Astrocyte (in vitro differentiated cells and primary cell): ENCODE results near the gene SMIM20. TPM values are rescaled to one million over a fixed set of nuclear protein-coding genes. Genes with fewer than 3 reads are reported as not detected.

Source experiments
- DNase-seq: peaks from one replicate; pipeline ENCODE4 v3.0.0-alpha.2; 2010; ENCODE audit warnings: low read depth
- FAIRE-seq: peaks from 2 replicates; lab custom pipeline; 2011; peaks lifted over from hg19 to GRCh38; lab: Jason Lieb, UNC
- H2AFZ ChIP-seq: 2 replicates; pipeline ENCODE4 v1.6.0; 2012; ENCODE audit warnings: low read depth, low read length, inconsistent platforms
- H3K27ac ChIP-seq: 2 replicates; pipeline ENCODE4 v1.5.1; 2011; ENCODE audit warnings: low read depth, low read length, inconsistent platforms
- H3K27me3 ChIP-seq: 2 replicates; pipeline ENCODE4 v1.6.0; 2011; ENCODE audit warnings: low read length, inconsistent platforms; ENCODE audit not compliant: insufficient read depth
- H3K36me3 ChIP-seq: 2 replicates; pipeline ENCODE4 v1.5.1; 2011; ENCODE audit warnings: low read length, inconsistent platforms; ENCODE audit not compliant: insufficient read depth
- H3K4me1 ChIP-seq: 2 replicates; pipeline ENCODE4 v1.5.1; 2011; ENCODE audit warnings: low read length, inconsistent platforms; ENCODE audit not compliant: insufficient read depth
- H3K4me2 ChIP-seq: 2 replicates; pipeline ENCODE4 v1.6.0; 2012; ENCODE audit warnings: low read length, inconsistent platforms
- H3K4me3 ChIP-seq: 2 replicates; pipeline ENCODE4 v1.5.1; 2011; ENCODE audit warnings: low read depth, mild to moderate bottlenecking, low read length, inconsistent platforms; ENCODE audit not compliant: insufficient read depth
- H3K79me2 ChIP-seq: 2 replicates; pipeline ENCODE4 v1.6.0; 2012; ENCODE audit warnings: mild to moderate bottlenecking, low read length, inconsistent platforms; ENCODE audit not compliant: insufficient read depth
- H3K9ac ChIP-seq: 2 replicates; pipeline ENCODE4 v1.6.0; 2012; ENCODE audit warnings: mild to moderate bottlenecking, low read length, inconsistent platforms
- H3K9me3 ChIP-seq: 2 replicates; pipeline ENCODE4 v1.5.1; 2012; ENCODE audit warnings: low read depth, mild to moderate bottlenecking, low read length, inconsistent platforms; ENCODE audit not compliant: insufficient read depth
- H4K20me1 ChIP-seq: 2 replicates; pipeline ENCODE4 v1.6.0; 2012; ENCODE audit warnings: low read length, inconsistent platforms; ENCODE audit not compliant: insufficient read depth
- H3K27ac Mint-ChIP-seq: one replicate; pipeline ENCODE4 v1.8.0; 2021; ENCODE audit warnings: mild to moderate bottlenecking, mixed read lengths; ENCODE audit not compliant: unreplicated experiment
- H3K27me3 Mint-ChIP-seq: one replicate; pipeline ENCODE4 v1.8.0; 2021; ENCODE audit warnings: low read depth, mixed read lengths; ENCODE audit not compliant: unreplicated experiment
- H3K36me3 Mint-ChIP-seq: one replicate; pipeline ENCODE4 v1.8.0; 2021; ENCODE audit warnings: low read depth, mixed read lengths; ENCODE audit not compliant: unreplicated experiment
- H3K4me1 Mint-ChIP-seq: one replicate; pipeline ENCODE4 v1.8.0; 2021; ENCODE audit warnings: low read depth, mixed read lengths; ENCODE audit not compliant: unreplicated experiment
- H3K4me3 Mint-ChIP-seq: one replicate; pipeline ENCODE4 v1.8.0; 2021; ENCODE audit warnings: mild to moderate bottlenecking, moderate library complexity, mixed read lengths; ENCODE audit not compliant: unreplicated experiment
- H3K9me3 Mint-ChIP-seq: one replicate; pipeline ENCODE4 v1.8.0; 2021; ENCODE audit warnings: mild to moderate bottlenecking, mixed read lengths; ENCODE audit not compliant: unreplicated experiment
- EZH2 ChIP-seq: IDR thresholded peaks from 2 replicates; pipeline ENCODE4 v1.6.1; 2012; ENCODE audit warnings: mild to moderate bottlenecking, low read length, inconsistent platforms; ENCODE audit not compliant: insufficient read depth
- total RNA-seq: library from RNA; stranded (reverse); gene quantifications from 2 replicates; pipeline ENCODE4 v1.2.1, GENCODE V29; 2021
- TF ChIP-seq, protein P1 (sequence below): IDR thresholded peaks from 2 replicates; pipeline ENCODE4 v1.5.1; 2011; ENCODE audit warnings: low read depth, mild to moderate bottlenecking, inconsistent platforms, low read length, moderate library complexity; ENCODE audit not compliant: insufficient read depth

Gene SMIM20
- total RNA-seq, 1 donor from 2014 or later: 19.4 TPM

DNA sequence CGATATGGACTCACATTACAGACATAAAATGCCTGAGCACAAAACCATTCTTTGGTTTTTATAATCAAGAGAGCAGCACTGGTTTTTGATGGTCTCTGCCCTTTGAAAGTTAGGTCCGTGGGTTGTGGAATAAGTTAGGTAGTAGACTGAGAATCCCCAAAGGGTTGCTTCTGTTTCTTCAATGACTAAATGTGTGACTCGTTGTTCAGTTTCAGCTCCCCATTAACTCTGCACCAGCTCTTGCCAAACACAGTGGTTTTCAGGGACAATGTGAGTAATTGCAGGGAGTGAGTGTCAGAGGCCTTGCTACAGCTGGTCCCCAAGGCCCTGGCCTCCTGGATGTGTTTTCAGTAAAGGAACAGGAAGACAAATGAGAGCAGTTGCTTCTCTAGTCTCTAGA is 24.8 kb downstream of the SMIM20 start:
- H3K4me2 ChIP-seq: no peak overlapping the region
- no peaks in the 10 kb centered on the region for H3K79me2 ChIP-seq
- no peak overlapping the region for H3K4me3 Mint-ChIP-seq
- peaks cover 6% of the 10 kb centered on the region for H3K9me3 Mint-ChIP-seq
- peaks cover 6% of the 10 kb centered on the region for H3K27me3 ChIP-seq
- H3K27ac ChIP-seq: no peak overlapping the region
- H3K36me3 ChIP-seq: no peaks in the 10 kb centered on the region
- H3K27ac Mint-ChIP-seq: peak overlapping the region; percentile 91
- no peak overlapping the region for H3K9ac ChIP-seq
- no peaks in the 10 kb centered on the region for H3K9me3 ChIP-seq
- TF ChIP-seq EZH2: no peak
- TF ChIP-seq, protein P1, sequence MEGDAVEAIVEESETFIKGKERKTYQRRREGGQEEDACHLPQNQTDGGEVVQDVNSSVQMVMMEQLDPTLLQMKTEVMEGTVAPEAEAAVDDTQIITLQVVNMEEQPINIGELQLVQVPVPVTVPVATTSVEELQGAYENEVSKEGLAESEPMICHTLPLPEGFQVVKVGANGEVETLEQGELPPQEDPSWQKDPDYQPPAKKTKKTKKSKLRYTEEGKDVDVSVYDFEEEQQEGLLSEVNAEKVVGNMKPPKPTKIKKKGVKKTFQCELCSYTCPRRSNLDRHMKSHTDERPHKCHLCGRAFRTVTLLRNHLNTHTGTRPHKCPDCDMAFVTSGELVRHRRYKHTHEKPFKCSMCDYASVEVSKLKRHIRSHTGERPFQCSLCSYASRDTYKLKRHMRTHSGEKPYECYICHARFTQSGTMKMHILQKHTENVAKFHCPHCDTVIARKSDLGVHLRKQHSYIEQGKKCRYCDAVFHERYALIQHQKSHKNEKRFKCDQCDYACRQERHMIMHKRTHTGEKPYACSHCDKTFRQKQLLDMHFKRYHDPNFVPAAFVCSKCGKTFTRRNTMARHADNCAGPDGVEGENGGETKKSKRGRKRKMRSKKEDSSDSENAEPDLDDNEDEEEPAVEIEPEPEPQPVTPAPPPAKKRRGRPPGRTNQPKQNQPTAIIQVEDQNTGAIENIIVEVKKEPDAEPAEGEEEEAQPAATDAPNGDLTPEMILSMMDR: no peak
- H3K27me3 Mint-ChIP-seq: peaks cover 4% of the 10 kb centered on the region
- H3K4me1 Mint-ChIP-seq: peaks cover 15% of the 10 kb centered on the region
- peak; percentile 29 for FAIRE-seq
- peaks cover 4% of the 10 kb centered on the region for H3K4me1 ChIP-seq
- DNase-seq: peak; percentile 68
- H4K20me1 ChIP-seq: no peaks in the 10 kb centered on the region
- H3K4me3 ChIP-seq: no peak overlapping the region
- no peak overlapping the region for H2AFZ ChIP-seq
- H3K36me3 Mint-ChIP-seq: peaks cover 3% of the 10 kb centered on the region

DNA sequence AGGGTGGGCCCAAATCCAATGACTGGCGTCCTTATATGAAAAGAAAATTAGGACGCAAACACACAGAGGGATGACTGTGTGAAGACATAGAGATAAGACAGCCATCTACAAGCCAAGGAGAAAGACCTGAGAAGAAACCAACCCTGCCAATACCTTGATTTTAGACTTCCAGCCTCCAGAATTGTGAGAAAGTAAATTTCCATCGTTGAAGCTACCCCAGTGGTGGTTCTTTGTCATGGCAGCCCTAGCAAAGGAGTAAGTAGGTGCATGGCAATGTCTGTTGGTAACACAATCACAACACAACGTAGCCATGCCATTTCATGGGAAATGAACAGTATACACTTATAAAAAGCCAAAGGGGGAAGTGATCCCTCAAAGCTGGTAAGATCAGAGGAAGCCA is 25.3 kb downstream of the SMIM20 start:
- Histone ChIP-seq H2AFZ (no peak overlapping the region), H3K4me1 (peaks cover 4% of the 10 kb centered on the region), H3K9ac (no peak overlapping the region), H3K36me3 (no peaks in the 10 kb centered on the region), H3K27ac (no peak overlapping the region), H4K20me1 (no peaks in the 10 kb centered on the region), H3K4me2 (no peak overlapping the region), H3K9me3 (no peaks in the 10 kb centered on the region), H3K79me2 (no peaks in the 10 kb centered on the region), H3K4me3 (no peak overlapping the region), H3K27me3 (peaks cover 9% of the 10 kb centered on the region)
- Mint-ChIP-seq H3K4me1 (peaks cover 15% of the 10 kb centered on the region), H3K27ac (peak overlapping the region; percentile 91), H3K4me3 (no peak overlapping the region), H3K27me3 (peaks cover 3% of the 10 kb centered on the region), H3K9me3 (peaks cover 2% of the 10 kb centered on the region), H3K36me3 (no peaks in the 10 kb centered on the region)
- TF ChIP-seq EZH2: no peak
- TF ChIP-seq, protein P1: no peak
- DNase-seq (no peak), FAIRE-seq (no peak)

DNA sequence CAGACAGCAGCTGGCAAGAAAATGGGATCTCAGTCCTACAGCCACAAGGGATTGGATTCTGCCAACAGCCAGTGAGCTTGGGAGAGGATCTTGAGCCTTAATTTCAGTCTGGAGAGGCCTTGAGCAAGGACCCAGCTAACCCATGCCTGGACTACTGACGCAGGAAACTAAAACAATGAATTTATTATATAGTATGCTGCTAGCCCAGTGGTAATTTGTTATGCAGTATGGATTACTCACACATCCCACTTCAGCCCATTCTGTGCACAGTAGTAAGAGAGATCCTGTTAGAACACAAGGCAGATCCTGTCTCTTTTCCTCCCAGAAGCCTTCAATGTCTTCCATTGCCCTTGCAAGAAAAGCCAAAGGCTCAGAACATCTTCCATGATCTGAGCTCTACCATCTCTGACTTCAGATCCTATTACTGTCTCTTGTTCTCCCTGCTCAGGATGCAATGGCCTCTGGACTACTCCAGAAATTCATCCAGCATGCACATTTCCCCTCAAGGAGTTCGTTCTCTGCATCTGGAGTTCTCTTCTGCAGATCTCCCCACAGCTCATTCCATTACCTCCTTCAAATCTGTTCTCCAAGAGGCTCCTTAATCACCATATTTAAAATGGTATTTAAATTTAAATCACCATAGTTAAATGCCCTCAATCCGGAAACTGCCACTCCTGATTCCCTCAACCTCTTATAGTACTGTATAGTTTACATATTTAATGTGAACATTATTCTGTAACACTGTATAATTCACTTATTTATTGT is 27.6 kb downstream of the SMIM20 start:
- H3K27ac Mint-ChIP-seq: no peak overlapping the region
- Histone ChIP-seq H3K27me3 (peaks cover 16% of the 10 kb centered on the region), H3K27ac (no peak overlapping the region), H3K36me3 (no peaks in the 10 kb centered on the region), H3K9me3 (peaks cover 2% of the 10 kb centered on the region), H2AFZ (no peak overlapping the region), H3K4me2 (no peak overlapping the region), H3K4me3 (no peak overlapping the region), H3K4me1 (peaks cover 4% of the 10 kb centered on the region), H4K20me1 (no peaks in the 10 kb centered on the region), H3K9ac (no peak overlapping the region), H3K79me2 (no peaks in the 10 kb centered on the region)
- TF ChIP-seq, protein P1: no peak
- no peak for TF ChIP-seq EZH2
- peaks cover 15% of the 10 kb centered on the region for H3K4me1 Mint-ChIP-seq
- FAIRE-seq (no peak), DNase-seq (no peak)
- no peaks in the 10 kb centered on the region for H3K36me3 Mint-ChIP-seq
- peaks cover 2% of the 10 kb centered on the region for H3K9me3 Mint-ChIP-seq
- H3K4me3 Mint-ChIP-seq: no peak overlapping the region
- H3K27me3 Mint-ChIP-seq: peaks cover 3% of the 10 kb centered on the region
